Fibroblast of lung (primary cell): Measurements from ENCODE around the gene RHBDD1. TPM values are rescaled to one million over a fixed set of nuclear protein-coding genes. Genes with fewer than 3 reads are reported as not detected.

Source experiments
- DNase-seq, 2 donors: peaks; one replicate each; pipeline versions ENCODE4 v3.0.0 to v3.0.0-alpha.2; 2010; ENCODE audit warnings: low read depth in 2 of 2
- H2AFZ ChIP-seq: 2 replicates; pipeline ENCODE4 v1.5.1; 2012; ENCODE audit warnings: low read length, control low read depth, inconsistent platforms
- H3K27ac ChIP-seq: 2 replicates; pipeline ENCODE4 v1.5.1; 2011; ENCODE audit warnings: low read length, control low read depth; ENCODE audit not compliant: insufficient read depth
- H3K27me3 ChIP-seq: 2 replicates; pipeline ENCODE4 v1.5.1; 2011; ENCODE audit warnings: mild to moderate bottlenecking, low read length; ENCODE audit not compliant: control insufficient read depth, insufficient read depth
- H3K36me3 ChIP-seq: 2 replicates; pipeline ENCODE4 v1.5.1; 2011; ENCODE audit warnings: low read length; ENCODE audit not compliant: control insufficient read depth, insufficient read depth
- H3K4me1 ChIP-seq: 2 replicates; pipeline ENCODE4 v1.5.1; 2011; ENCODE audit warnings: low read length; ENCODE audit not compliant: control insufficient read depth, insufficient read depth; ENCODE audit errors: extremely low read depth
- H3K4me2 ChIP-seq: 2 replicates; pipeline ENCODE4 v1.5.1; 2011; ENCODE audit warnings: low read length, control low read depth; ENCODE audit not compliant: insufficient read depth; ENCODE audit errors: extremely low read depth
- H3K4me3 ChIP-seq, 4 experiments: fragments of 200-600 bp in 1 of 4; sonication (generic) in 1 of 4; replicated peaks in 1 of 4; 2 replicates each; pipeline ENCODE4 v1.5.1; 2011 to 2016; ENCODE audit warnings: low read length in 4 of 4, low read depth in 3 of 4, mild to moderate bottlenecking in 3 of 4, control low read depth in 2 of 4, inconsistent platforms in 1 of 4, mixed read lengths in 1 of 4; ENCODE audit not compliant: insufficient read depth in 1 of 4; ENCODE audit errors: control extremely low read depth in 1 of 4
- H3K79me2 ChIP-seq: 2 replicates; pipeline ENCODE4 v1.5.1; 2012; ENCODE audit warnings: mild to moderate bottlenecking, low read length, inconsistent platforms; ENCODE audit not compliant: control insufficient read depth, insufficient read depth
- H3K9ac ChIP-seq: 2 replicates; pipeline ENCODE4 v1.5.1; 2011; ENCODE audit warnings: mild to moderate bottlenecking, low read length, control low read depth; ENCODE audit not compliant: insufficient read depth
- H3K9me3 ChIP-seq: 2 replicates; pipeline ENCODE4 v1.5.1; 2012; ENCODE audit warnings: low read depth, low read length; ENCODE audit not compliant: control insufficient read depth, insufficient read depth
- H4K20me1 ChIP-seq: 2 replicates; pipeline ENCODE4 v1.5.1; 2011; ENCODE audit warnings: low read length; ENCODE audit not compliant: control insufficient read depth, insufficient read depth; ENCODE audit errors: extremely low read depth
- EZH2 ChIP-seq: IDR thresholded peaks from 2 replicates; pipeline ENCODE4 v1.5.1; 2012; ENCODE audit warnings: low read length, control low read depth, mild to moderate bottlenecking; ENCODE audit errors: missing control alignments
- polyA plus RNA-seq, 2 donors: library from polyadenylated mRNA; depleted of rRNA in 1 of 2; stranded (reverse) in 1 of 2; unstranded in 1 of 2; fragments of >200 nt; gene quantifications; 2 replicates each; pipeline ENCODE4 v1.2.1, GENCODE V29; 2011 to 2012; ENCODE audit warnings: missing spikeins in 1 of 2
- total RNA-seq: library from RNA; depleted of rRNA; stranded (reverse); fragments of >200 nt; gene quantifications from 2 replicates; pipeline ENCODE4 v1.2.1, GENCODE V29; 2014
- TF ChIP-seq, protein P1 (sequence below), 2 donors: IDR thresholded peaks in 1 of 2; conservative IDR thresholded peaks in 1 of 2; 1 replicate in 1 of 2; 2 replicates in 1 of 2; pipeline ENCODE4 v1.5.1; 2011 to 2012; ENCODE audit warnings: low read length in 2 of 2, control low read depth in 1 of 2, inconsistent platforms in 1 of 2, low read depth in 1 of 2, mild to moderate bottlenecking in 1 of 2

RHBDD1 gene
- total and polyA plus RNA-seq, 2 donors (not counting 1 experiment from before 2014, with no cell fraction given), result 31.5 to 85.4 TPM

DNA sequence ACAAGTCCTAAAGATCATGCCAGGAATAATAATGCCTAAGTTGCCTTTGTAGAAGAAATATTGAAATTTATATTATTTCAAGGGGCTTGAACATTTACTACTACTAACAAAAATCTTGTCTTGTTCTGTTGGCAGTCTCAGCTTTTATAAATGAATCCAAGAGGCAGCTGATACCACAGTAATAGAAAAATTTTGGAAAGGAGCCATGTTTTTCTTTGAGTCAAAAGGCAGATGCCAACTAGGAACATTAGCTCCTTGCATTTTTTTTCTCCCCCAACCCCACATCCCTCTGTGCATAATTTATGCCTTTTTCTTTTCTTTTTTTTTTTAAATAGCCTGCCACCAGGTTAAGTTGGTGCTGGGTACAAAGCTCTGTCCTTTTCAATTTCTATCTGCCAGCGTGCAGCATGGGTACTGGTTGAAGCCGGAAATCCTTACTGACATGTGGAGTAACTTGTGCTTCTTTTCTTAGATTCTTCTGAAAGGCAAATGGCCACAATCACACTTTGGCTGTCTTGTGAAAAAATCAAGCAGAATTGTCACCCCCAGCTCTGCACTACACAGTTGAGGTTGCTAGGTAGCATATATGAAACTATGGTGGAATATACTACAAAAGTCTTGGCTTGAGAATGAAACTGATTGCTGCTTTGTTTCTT, 98.8 kb downstream of the RHBDD1 start:
- DNase-seq, result peak; percentile 17 to 40
- Histone ChIP-seq H3K4me1 (no peaks in the 10 kb centered on the region), H3K4me2 (no peak overlapping the region), H3K27me3 (no peaks in the 10 kb centered on the region), H3K79me2 (no peaks in the 10 kb centered on the region), H3K4me3 (no peak overlapping the region), H3K9me3 (no peaks in the 10 kb centered on the region), H4K20me1 (no peaks in the 10 kb centered on the region), H3K36me3 (no peaks in the 10 kb centered on the region), H3K9ac (no peak overlapping the region), H2AFZ (no peak overlapping the region), H3K27ac (no peak overlapping the region)
- no peak for TF ChIP-seq EZH2
- TF ChIP-seq, protein P1, sequence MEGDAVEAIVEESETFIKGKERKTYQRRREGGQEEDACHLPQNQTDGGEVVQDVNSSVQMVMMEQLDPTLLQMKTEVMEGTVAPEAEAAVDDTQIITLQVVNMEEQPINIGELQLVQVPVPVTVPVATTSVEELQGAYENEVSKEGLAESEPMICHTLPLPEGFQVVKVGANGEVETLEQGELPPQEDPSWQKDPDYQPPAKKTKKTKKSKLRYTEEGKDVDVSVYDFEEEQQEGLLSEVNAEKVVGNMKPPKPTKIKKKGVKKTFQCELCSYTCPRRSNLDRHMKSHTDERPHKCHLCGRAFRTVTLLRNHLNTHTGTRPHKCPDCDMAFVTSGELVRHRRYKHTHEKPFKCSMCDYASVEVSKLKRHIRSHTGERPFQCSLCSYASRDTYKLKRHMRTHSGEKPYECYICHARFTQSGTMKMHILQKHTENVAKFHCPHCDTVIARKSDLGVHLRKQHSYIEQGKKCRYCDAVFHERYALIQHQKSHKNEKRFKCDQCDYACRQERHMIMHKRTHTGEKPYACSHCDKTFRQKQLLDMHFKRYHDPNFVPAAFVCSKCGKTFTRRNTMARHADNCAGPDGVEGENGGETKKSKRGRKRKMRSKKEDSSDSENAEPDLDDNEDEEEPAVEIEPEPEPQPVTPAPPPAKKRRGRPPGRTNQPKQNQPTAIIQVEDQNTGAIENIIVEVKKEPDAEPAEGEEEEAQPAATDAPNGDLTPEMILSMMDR (conservative IDR thresholded peaks at IDR 0.05 in 1 of 2, IDR thresholded peaks at IDR 0.05 in 1 of 2; ENCODE audit: low read depth in 1 of 2, low read length in 2 of 2), result no peak

DNA sequence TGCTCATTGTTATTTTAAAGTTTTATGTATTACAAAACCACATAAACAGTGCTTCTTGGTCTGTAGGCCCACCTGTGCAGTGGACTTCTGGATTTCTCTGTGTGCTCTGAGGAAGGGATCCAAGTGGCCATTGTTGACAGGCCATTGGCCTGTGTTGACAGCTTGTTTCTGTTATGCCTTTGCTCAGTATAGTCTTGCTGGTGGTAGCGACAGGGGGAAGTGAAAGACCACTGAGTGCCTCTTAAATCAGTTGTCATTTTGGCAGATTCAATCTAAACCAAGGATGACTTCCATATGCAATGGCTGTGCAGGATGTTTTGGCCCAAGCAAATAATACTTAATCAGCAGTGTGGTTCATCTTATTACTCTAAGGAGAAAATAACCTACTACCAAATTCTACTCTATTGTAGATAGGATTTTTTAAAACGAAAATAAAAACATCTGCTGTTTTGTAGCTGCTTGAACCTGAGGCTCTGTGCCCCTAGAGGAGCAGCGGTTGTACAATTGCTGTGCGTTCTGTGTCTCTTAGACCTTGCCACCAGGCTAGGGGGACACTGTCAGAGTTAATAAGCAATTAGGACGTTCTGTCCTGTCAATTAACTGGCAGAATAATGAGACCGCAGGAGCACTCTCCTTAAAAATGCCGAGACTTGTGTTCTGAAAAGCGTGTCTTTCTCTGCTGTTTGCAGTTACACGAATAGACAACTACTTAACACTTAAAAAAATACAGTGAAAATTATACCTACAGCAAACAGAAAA, 108.2 kb downstream of the RHBDD1 start:
- no peaks in the 10 kb centered on the region for H3K9me3 ChIP-seq
- no peak overlapping the region for H2AFZ ChIP-seq
- H4K20me1 ChIP-seq, result no peaks in the 10 kb centered on the region
- H3K9ac ChIP-seq, result no peak overlapping the region
- H3K4me1 ChIP-seq, result no peaks in the 10 kb centered on the region
- H3K4me3 ChIP-seq, result no peak overlapping the region
- no peak overlapping the region for H3K4me2 ChIP-seq
- no peaks in the 10 kb centered on the region for H3K79me2 ChIP-seq
- no peaks in the 10 kb centered on the region for H3K36me3 ChIP-seq
- no peaks in the 10 kb centered on the region for H3K27me3 ChIP-seq
- H3K27ac ChIP-seq, result no peak overlapping the region
- no peak for TF ChIP-seq EZH2
- TF ChIP-seq, protein P1 (conservative IDR thresholded peaks at IDR 0.05 in 1 of 2, IDR thresholded peaks at IDR 0.05 in 1 of 2; ENCODE audit: low read depth in 1 of 2, low read length in 2 of 2), result no peak
- DNase-seq, result no peak

DNA sequence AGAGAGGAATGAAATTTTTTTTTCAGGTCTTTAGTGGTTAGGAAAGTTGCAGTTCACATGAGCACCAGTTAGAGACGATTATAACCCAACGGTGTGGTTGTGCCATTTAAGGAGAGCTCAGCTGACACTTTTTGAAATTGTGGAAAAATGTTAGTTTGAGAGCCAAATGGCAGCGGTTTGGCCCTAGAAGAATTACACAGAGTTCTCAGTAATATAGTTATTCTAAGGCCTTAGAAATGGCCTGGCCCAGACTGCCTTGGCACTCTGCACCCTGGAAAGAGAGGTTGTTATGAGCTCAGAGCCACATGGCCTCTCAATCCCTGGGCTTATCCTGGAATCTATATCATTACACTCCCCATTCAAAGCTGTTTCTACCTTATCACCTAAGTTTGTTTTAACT, 117.4 kb downstream of the RHBDD1 start:
- no peak overlapping the region for H3K4me2 ChIP-seq
- no peaks in the 10 kb centered on the region for H3K27me3 ChIP-seq
- H3K9me3 ChIP-seq, result no peaks in the 10 kb centered on the region
- no peak overlapping the region for H3K27ac ChIP-seq
- H3K9ac ChIP-seq, result no peak overlapping the region
- H3K79me2 ChIP-seq, result no peaks in the 10 kb centered on the region
- TF ChIP-seq, protein P1 (conservative IDR thresholded peaks at IDR 0.05 in 1 of 2, IDR thresholded peaks at IDR 0.05 in 1 of 2; ENCODE audit: low read depth in 1 of 2, low read length in 2 of 2), result no peak
- no peak for TF ChIP-seq EZH2
- H3K4me1 ChIP-seq, result no peaks in the 10 kb centered on the region
- DNase-seq, result peak in 1 of 2 donors; percentile 8
- H2AFZ ChIP-seq, result no peak overlapping the region
- H3K36me3 ChIP-seq, result no peaks in the 10 kb centered on the region
- no peak overlapping the region for H3K4me3 ChIP-seq
- H4K20me1 ChIP-seq, result no peaks in the 10 kb centered on the region
